GM12865 (cell line): ENCODE results near the gene PDE7B.
A peak's percentile ranks its signal among the peaks of the same experiment; 100 is the strongest.

Experiments
- DNase-seq: peaks from one replicate; pipeline ENCODE4 v3.0.0; 2010; ENCODE audit warnings: low read depth
- H3K4me3 ChIP-seq: 2 replicates; pipeline ENCODE4 v1.5.1; 2011; ENCODE audit warnings: mild to moderate bottlenecking, low read depth, low read length, control low read depth
- CTCF ChIP-seq: IDR thresholded peaks from 2 replicates; pipeline ENCODE4 v1.5.1; 2011; ENCODE audit warnings: low read length, control low read depth, low read depth, inconsistent platforms; ENCODE audit not compliant: insufficient read depth; ENCODE audit errors: missing control alignments

Gene PDE7B

DNA sequence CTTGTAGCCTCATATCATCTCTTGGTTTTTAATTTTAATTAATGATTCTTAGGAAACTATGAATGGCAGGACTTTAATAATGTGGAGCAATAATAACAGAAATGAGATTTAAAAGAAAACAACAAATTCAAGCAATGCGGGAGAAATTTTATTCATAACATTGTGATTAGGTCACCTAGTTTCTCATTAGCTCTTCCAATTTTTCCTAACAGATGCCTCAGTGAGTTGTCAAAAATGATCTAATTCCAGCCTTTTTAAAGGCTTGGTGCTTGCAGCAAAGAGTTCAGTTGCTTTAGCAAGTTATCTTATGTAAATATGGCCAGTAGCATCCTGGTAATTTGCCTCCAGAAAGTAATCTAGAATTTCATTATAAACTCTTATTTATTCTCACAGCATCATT, 20.4 kb downstream of the PDE7B start:
- DNase-seq = no peak
- H3K4me3 ChIP-seq = no peak overlapping the region
- TF ChIP-seq CTCF = no peak

- H3K4me3 ChIP-seq = no peak overlapping the region
- no peak for TF ChIP-seq CTCF
- DNase-seq = no peak
Measured at GRCh38 chr6:135875446-135875845, 23.9 kb downstream of the PDE7B start.

GRCh38 chr6:135876058-135876457, 24.6 kb downstream of the PDE7B start:
- DNase-seq = no peak
- no peak for TF ChIP-seq CTCF
- H3K4me3 ChIP-seq = no peak overlapping the region

- no peak for TF ChIP-seq CTCF
- H3K4me3 ChIP-seq = no peak overlapping the region
- no peak for DNase-seq
Measured at GRCh38 chr6:135877666-135878065, 26.2 kb downstream of the PDE7B start.

GRCh38 chr6:135880066-135880972, 28.8 kb downstream of the PDE7B start:
- H3K4me3 ChIP-seq = peak overlapping the region; percentile 40
- TF ChIP-seq CTCF = no peak
- DNase-seq = peak; percentile 77

DNA sequence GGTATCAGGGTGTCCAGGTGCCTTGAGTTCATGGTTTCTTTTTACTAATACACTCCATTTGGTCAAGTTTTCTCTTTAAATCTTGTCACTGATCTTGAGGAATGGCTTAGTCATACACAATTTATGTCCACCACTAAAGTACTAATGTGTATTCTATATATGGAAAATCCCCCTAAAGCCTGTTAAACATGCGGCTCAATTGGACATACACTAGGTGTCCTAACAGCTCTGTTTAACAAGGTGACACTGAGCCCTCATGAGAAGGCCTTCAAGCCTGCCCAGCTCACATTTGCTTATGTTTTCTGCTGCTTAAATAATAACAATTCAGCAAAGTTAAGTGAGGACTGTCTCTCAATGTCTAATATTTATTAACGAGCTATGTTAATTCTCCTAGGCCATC, 31.5 kb downstream of the PDE7B start:
- DNase-seq = no peak
- no peak for TF ChIP-seq CTCF
- H3K4me3 ChIP-seq = no peak overlapping the region

- H3K4me3 ChIP-seq = no peak overlapping the region
- no peak for DNase-seq
- TF ChIP-seq CTCF = no peak
Measured at GRCh38 chr6:135883536-135883935, 32.0 kb downstream of the PDE7B start.
